K562 (cell line): Measurements from ENCODE around the gene MCC. TPM values are rescaled to one million over a fixed set of nuclear protein-coding genes. Genes with fewer than 3 reads are reported as not detected.

ENCODE experiments used
- ATF2 ChIP-seq: sonication (generic); formaldehyde crosslinking; IDR thresholded peaks from 2 replicates; pipeline ENCODE4 v1.8.1; 2022; ENCODE audit warnings: missing genetic modification reagents
- BHLHE40 ChIP-seq: IDR thresholded peaks from 2 replicates; pipeline ENCODE4 v1.6.1; 2011; ENCODE audit warnings: low read length, improper control_type of control experiment
- CXXC5 ChIP-seq: fragments of 250-450 bp; sonication (Bioruptor Pico); IDR thresholded peaks from 2 replicates; pipeline ENCODE4 v1.8.0; 2022; ENCODE audit warnings: inconsistent platforms, mild to moderate bottlenecking, moderate library complexity
- ETV1 ChIP-seq: fragments of 450-650 bp; conservative IDR thresholded peaks from 2 replicates; pipeline ENCODE4 v1.6.1; 2016; ENCODE audit warnings: missing genetic modification characterization, control low read depth, low read depth, missing compliant biosample characterization
- FOSL1 ChIP-seq: fragments of 200-800 bp; sonication (Bioruptor generic); conservative IDR thresholded peaks from 2 replicates; pipeline ENCODE4 v1.6.1; 2016; ENCODE audit warnings: missing genetic modification characterization, missing compliant biosample characterization
- PHB2 ChIP-seq: fragments of 450-650 bp; IDR thresholded peaks from 2 replicates; pipeline ENCODE4 v1.6.1; 2017; ENCODE audit warnings: low read depth
- U2AF2 ChIP-seq: fragments of 200-400 bp; formaldehyde crosslinking; optimal IDR thresholded peaks from 2 replicates; pipeline ENCODE3; 2017; ENCODE audit warnings: low read depth, mild to moderate bottlenecking, low read length
- polyA plus RNA-seq, 8 experiments: library from polyadenylated mRNA; depleted of rRNA in 4 of 8; stranded (reverse) in 5 of 8; unstranded in 3 of 8; fragments of >200 nt; fragmentation: Nextera tagmentation in 2 of 8; fragmentation: Illumina TruSeq in 1 of 8; extraction: Ambion mirVana in 2 of 8; extraction: Trizol in 1 of 8; gene quantifications; 2 replicates each; pipeline versions ENCODE4 v1.2.1 to v1.2.3, GENCODE V29; 2011 to 2014; ENCODE audit warnings: inconsistent platforms in 1 of 8, missing spikeins in 1 of 8
- total RNA-seq, 7 experiments: library from RNA; depleted of rRNA in 6 of 7; stranded (reverse); fragments of >200 nt in 6 of 7; fragmentation: Illumina TruSeq in 2 of 7; extraction: Trizol in 2 of 7; gene quantifications; 2 replicates each; pipeline versions ENCODE4 v1.2.1 to v1.2.3, GENCODE V29; 2011 to 2021; ENCODE audit warnings: low replicate concordance in 1 of 7
- TF ChIP-seq, protein P1 (sequence below): fragments of 200-800 bp; sonication (Bioruptor generic); IDR thresholded peaks from 2 replicates; pipeline ENCODE4 v1.6.1; 2017; ENCODE audit warnings: missing genetic modification characterization, missing compliant biosample characterization
- TF ChIP-seq, protein P2 (sequence below): fragments of 450-650 bp; IDR thresholded peaks from 2 replicates; pipeline ENCODE4 v1.6.1; 2018; ENCODE audit not compliant: partially characterized antibody

The MCC gene
- total and polyA plus RNA-seq, 9 of the 15 experiments (the other 6 are each of a cell fraction or from before 2014, with no cell fraction given), result 0.04 to 0.24 (median 0.06) TPM; not detected in 1

GRCh38 chr5:113380807-113381326 is 107.4 kb downstream of the MCC start (continued):
- TF ChIP-seq, protein P1, sequence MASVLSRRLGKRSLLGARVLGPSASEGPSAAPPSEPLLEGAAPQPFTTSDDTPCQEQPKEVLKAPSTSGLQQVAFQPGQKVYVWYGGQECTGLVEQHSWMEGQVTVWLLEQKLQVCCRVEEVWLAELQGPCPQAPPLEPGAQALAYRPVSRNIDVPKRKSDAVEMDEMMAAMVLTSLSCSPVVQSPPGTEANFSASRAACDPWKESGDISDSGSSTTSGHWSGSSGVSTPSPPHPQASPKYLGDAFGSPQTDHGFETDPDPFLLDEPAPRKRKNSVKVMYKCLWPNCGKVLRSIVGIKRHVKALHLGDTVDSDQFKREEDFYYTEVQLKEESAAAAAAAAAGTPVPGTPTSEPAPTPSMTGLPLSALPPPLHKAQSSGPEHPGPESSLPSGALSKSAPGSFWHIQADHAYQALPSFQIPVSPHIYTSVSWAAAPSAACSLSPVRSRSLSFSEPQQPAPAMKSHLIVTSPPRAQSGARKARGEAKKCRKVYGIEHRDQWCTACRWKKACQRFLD, result no peak
- TF ChIP-seq FOSL1 (tag) (no peak), ATF2 (CRISPR knock-in tag) (no peak), PHB2 (no peak), BHLHE40 (no peak), U2AF2 (no peak), CXXC5 (CRISPR knock-in tag) (no peak), ETV1 (tag) (no peak)
- TF ChIP-seq, protein P2, sequence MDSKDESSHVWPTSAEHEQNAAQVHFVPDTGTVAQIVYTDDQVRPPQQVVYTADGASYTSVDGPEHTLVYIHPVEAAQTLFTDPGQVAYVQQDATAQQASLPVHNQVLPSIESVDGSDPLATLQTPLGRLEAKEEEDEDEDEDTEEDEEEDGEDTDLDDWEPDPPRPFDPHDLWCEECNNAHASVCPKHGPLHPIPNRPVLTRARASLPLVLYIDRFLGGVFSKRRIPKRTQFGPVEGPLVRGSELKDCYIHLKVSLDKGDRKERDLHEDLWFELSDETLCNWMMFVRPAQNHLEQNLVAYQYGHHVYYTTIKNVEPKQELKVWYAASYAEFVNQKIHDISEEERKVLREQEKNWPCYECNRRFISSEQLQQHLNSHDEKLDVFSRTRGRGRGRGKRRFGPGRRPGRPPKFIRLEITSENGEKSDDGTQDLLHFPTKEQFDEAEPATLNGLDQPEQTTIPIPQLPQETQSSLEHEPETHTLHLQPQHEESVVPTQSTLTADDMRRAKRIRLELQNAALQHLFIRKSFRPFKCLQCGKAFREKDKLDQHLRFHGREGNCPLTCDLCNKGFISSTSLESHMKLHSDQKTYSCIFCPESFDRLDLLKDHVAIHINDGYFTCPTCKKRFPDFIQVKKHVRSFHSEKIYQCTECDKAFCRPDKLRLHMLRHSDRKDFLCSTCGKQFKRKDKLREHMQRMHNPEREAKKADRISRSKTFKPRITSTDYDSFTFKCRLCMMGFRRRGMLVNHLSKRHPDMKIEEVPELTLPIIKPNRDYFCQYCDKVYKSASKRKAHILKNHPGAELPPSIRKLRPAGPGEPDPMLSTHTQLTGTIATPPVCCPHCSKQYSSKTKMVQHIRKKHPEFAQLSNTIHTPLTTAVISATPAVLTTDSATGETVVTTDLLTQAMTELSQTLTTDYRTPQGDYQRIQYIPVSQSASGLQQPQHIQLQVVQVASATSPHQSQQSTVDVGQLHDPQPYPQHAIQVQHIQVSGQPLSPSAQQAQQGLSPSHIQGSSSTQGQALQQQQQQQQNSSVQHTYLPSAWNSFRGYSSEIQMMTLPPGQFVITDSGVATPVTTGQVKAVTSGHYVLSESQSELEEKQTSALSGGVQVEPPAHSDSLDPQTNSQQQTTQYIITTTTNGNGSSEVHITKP, result no peak
